Neural cell (in vitro differentiated cells): ENCODE results near the gene MAB21L4.

Source experiments
- CTCF ChIP-seq: fragments of 450-650 bp; IDR thresholded peaks from 2 replicates; pipeline ENCODE4 v1.5.1; 2014; ENCODE audit warnings: antibody characterized with exemption, mild to moderate bottlenecking, moderate library complexity; ENCODE audit not compliant: poor library complexity, severe bottlenecking
- EP300 ChIP-seq: fragments of 450-650 bp; conservative IDR thresholded peaks from 2 replicates; pipeline ENCODE4 v1.6.1; 2014; ENCODE audit warnings: antibody characterized with exemption, mild to moderate bottlenecking, moderate library complexity; ENCODE audit not compliant: poor library complexity, severe bottlenecking
- EZH2 ChIP-seq: fragments of 200-600, 300-800 bp; shearing (Covaris generic), sonication (generic); IDR thresholded peaks from 2 replicates; pipeline ENCODE4 v1.6.1; 2014; ENCODE audit warnings: antibody characterized with exemption, low read length, borderline replicate concordance, mild to moderate bottlenecking; ENCODE audit not compliant: insufficient read depth, poor library complexity, severe bottlenecking
- MXI1 ChIP-seq: fragments of 450-650 bp; conservative IDR thresholded peaks from 2 replicates; pipeline ENCODE4 v1.6.1; 2014; ENCODE audit warnings: antibody characterized with exemption, mild to moderate bottlenecking; ENCODE audit not compliant: poor library complexity, severe bottlenecking
- POLR2AphosphoS5 ChIP-seq: IDR thresholded peaks from 2 replicates; pipeline ENCODE4 v1.6.1; 2012
- SMC3 ChIP-seq: fragments of 450-650 bp; conservative IDR thresholded peaks from 2 replicates; pipeline ENCODE4 v1.6.1; 2014; ENCODE audit warnings: antibody characterized with exemption, mild to moderate bottlenecking, moderate library complexity; ENCODE audit not compliant: poor library complexity
- TAF1 ChIP-seq: IDR thresholded peaks from 2 replicates; pipeline ENCODE4 v1.6.1; 2012; ENCODE audit warnings: low read depth

GRCh38 chr2:240836781-240837467 lies 59.0 kb downstream of the MAB21L4 start:
- TF ChIP-seq EZH2 (no peak), POLR2AphosphoS5 (no peak), CTCF (no peak), MXI1 (no peak), EP300 (no peak), TAF1 (no peak), SMC3 (no peak)
